Fibroblast of the aortic adventitia (primary cell): ENCODE measurements around the gene TERT. TPM values are rescaled to one million over a fixed set of nuclear protein-coding genes. Genes with fewer than 3 reads are reported as not detected.
"Not testable (repeated sequence)": the region's sequence is repeated elsewhere in the genome, so short reads cannot be mapped to it uniquely, and the experiment has no call there.

Experiments
- DNase-seq: peaks from one replicate; pipeline ENCODE4 v3.0.0-alpha.2; 2010; ENCODE audit warnings: low read depth
- H3K4me3 ChIP-seq: 2 replicates; pipeline ENCODE4 v1.5.1; 2011; ENCODE audit warnings: low read depth, mild to moderate bottlenecking, control low read depth, low read length, moderate library complexity
- CTCF ChIP-seq: IDR thresholded peaks from 2 replicates; pipeline ENCODE4 v1.5.1; 2011; ENCODE audit warnings: mild to moderate bottlenecking, low read length, control low read depth, inconsistent platforms; ENCODE audit not compliant: insufficient read depth
- total RNA-seq: library from RNA; depleted of rRNA; stranded (reverse); fragments of >200 nt; gene quantifications from 2 replicates; pipeline ENCODE4 v1.2.3, GENCODE V29; 2012; ENCODE audit warnings: low replicate concordance

The TERT gene
- total RNA-seq, 1 donor = not detected

DNA sequence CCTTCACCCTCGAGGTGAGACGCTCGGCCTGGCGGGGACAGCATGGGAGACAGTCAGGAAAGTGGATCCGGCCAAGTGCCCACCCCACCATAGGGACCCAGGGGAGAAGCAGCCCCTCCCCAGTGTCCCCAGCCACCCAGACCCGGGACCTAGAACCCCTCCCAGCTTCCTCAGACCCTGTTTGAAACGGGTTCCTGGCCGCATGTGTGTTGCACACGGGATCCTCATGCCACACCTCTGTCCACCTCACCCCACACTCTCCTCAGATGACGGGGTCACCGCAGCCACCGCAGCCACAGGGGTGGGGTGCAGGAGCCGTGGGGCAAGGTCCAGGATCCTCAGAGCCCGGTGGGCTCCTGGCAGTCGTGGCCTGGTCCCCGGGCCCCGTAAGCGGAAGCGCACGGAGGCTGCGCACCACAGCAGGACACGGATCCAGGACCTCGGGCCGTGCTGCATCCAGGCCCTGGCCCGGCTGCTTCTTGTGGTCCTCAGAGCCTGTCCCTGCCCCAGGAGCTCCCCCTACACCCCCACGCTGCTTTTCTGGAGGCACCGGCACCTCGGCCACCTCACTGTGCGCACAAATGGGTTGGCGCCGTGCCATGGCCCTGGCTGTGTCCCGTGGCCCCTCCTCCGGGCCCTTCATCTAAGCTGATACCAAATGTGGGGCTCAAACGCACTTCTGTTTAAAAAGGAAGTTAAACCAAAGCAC lies 15.3 kb downstream of the TERT start:
- H3K4me3 ChIP-seq = no peak overlapping the region
- no peak for DNase-seq
- TF ChIP-seq CTCF = no peak

DNA sequence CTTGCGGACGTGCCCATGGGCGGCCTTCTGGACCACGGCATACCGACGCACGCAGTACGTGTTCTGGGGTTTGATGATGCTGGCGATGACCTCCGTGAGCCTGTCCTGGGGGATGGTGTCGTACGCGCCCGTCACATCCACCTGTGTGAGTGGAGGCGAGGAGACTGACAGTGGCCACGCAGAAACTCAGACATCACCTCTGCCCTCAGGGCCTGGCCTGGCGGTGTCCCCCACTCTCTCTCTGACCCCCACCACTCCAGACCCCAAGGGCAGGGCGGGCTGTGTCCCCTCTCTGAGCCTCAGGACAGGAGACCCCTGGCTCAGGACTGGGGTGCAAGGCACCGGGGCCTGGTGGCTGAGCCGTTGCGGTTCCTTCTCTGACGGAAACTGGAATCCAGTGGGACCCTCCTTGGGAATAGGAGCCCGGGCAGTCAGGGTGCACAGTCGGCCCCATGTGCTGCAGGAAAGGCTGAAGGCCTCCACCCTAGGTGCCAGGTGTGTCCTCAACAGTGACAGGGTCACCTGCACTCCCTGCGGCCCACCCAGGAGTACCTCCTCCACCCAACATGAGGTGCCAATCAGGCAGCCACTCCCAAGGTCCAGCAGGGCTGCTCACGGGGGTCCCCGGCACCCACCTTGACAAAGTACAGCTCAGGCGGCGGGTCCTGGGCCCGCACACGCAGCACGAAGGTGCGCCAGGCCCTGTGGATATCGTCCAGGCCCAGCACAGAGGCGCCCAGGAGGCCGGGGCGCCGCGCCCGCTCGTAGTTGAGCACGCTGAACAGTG lies 16.0 kb downstream of the TERT start:
- H3K4me3 ChIP-seq = no peak overlapping the region
- no peak for TF ChIP-seq CTCF
- no peak for DNase-seq

DNA sequence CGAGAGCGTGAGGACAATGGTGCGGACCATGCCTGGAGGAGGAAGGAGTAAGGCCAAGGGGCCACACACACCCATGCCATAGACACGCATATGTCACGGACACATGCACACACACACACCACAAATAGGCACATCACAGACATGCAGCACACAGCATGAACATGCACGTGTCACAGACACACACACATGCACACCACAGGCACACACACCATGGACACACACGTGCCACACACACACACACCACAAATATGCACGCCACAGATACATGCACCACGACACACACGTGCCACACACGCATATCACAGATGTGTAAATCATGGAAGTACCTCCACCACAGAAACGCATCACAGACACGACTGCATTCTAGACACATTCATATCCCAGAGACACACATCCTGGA lies 16.7 kb downstream of the TERT start:
- no peak for TF ChIP-seq CTCF
- H3K4me3 ChIP-seq = no peak overlapping the region
- DNase-seq = no peak

GRCh38 chr5:1277781-1278180 lies 17.1 kb downstream of the TERT start:
- TF ChIP-seq CTCF = no peak
- DNase-seq = no peak
- H3K4me3 ChIP-seq = no peak overlapping the region

DNA sequence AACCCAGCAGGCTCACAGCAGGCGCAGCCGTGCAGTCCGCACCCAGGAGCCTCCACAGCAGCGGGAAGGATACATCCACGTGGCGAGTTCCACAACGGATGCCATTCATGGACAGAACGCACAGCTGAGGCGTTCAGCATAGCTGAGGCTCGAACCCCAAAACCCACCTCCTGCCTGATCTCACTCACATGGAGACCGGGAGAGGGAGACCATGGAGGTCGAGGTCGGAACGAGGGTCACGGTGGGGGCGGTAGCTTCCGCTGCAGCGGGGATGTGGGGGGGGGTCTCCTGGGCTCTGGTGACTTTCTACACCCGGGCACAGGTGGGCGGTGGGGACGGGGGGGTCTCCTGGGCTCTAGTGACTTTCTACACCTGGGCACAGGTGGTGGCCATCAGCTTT lies 17.5 kb downstream of the TERT start:
- DNase-seq = no peak
- TF ChIP-seq CTCF = no peak
- no peak overlapping the region for H3K4me3 ChIP-seq

GRCh38 chr5:1276930-1277329 lies 17.9 kb downstream of the TERT start:
- no peak for DNase-seq
- no peak for TF ChIP-seq CTCF
- no peak overlapping the region for H3K4me3 ChIP-seq

DNA sequence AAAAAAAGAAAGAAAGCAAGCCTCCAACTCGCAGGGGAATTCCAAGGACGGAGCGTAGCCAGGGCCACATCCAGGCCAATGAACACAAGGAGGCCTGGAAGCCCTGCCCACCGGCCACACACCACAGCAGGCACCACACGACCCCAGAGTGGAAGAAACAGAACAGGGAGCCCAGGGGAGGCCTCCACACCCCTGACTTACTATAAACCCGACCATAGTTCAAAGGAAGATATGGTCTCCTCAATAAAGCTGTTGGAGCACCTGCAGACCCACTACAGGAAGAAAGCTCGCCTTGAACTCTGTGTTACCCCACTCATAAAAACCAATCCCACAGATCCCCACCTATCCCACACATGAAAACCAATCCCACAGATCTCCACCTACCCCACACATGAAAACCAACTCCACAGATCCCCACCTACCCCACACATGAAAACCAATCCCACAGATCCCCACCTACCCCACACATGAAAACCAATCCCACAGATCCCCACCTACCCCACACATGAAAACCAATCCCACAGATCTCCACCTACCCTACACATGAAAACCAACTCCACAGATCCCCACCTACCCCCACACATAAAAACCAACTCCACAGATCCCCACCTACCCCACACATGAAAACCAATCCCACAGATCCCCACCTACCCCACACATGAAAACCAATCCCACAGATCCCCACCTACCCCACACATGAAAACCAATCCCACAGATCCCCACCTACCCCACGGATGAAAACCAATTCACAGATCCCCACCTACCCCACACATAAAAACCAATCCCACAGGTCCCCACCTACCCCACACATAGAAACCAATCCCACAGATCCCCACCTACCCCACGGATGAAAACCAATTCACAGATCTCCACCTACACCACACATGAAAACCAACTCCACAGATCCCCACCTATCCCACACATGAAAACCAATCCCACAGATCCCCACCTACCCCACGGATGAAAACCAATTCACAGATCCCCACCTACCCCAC lies 19.2 kb downstream of the TERT start:
- H3K4me3 ChIP-seq, DNase-seq: not testable (repeated sequence)
